GM23248 (cell line): Measurements from ENCODE around the gene KCNMA1. TPM values are rescaled to one million over a fixed set of nuclear protein-coding genes. Genes with fewer than 3 reads are reported as not detected.

ENCODE experiments used
- DNase-seq: peaks from one replicate; pipeline ENCODE4 v3.0.0-alpha.2; 2015
- H2AFZ ChIP-seq: fragments of 200-600 bp; sonication (generic); 2 replicates; pipeline ENCODE4 v1.6.1; 2016; ENCODE audit warnings: antibody characterized with exemption
- H3F3A ChIP-seq: fragments of 200-600 bp; sonication (generic); 2 replicates; pipeline ENCODE4 v1.6.1; 2016; ENCODE audit warnings: mild to moderate bottlenecking, antibody characterized with exemption, mixed run types; ENCODE audit not compliant: insufficient read depth
- H3K27ac ChIP-seq: fragments of 200-600 bp; sonication (generic); 2 replicates; pipeline ENCODE4 v1.5.1; 2016; ENCODE audit warnings: mild to moderate bottlenecking
- H3K27me3 ChIP-seq: fragments of 200-600 bp; sonication (generic); replicated peaks from 2 replicates; pipeline ENCODE4 v1.6.1; 2016; ENCODE audit warnings: mild to moderate bottlenecking; ENCODE audit not compliant: insufficient read depth
- H3K36me3 ChIP-seq: fragments of 200-600 bp; sonication (generic); 2 replicates; pipeline ENCODE4 v1.6.1; 2016; ENCODE audit warnings: low read depth, mild to moderate bottlenecking
- H3K4me1 ChIP-seq: fragments of 200-600 bp; sonication (generic); 2 replicates; pipeline ENCODE4 v1.6.1; 2016; ENCODE audit warnings: mild to moderate bottlenecking; ENCODE audit not compliant: insufficient read depth
- H3K4me2 ChIP-seq: fragments of 200-600 bp; sonication (generic); one replicate; pipeline ENCODE4 v1.6.1; 2016; ENCODE audit warnings: mild to moderate bottlenecking; ENCODE audit not compliant: unreplicated experiment
- H3K4me3 ChIP-seq: fragments of 200-600 bp; sonication (generic); 2 replicates; pipeline ENCODE4 v1.5.1; 2016; ENCODE audit warnings: mild to moderate bottlenecking
- H3K79me2 ChIP-seq: fragments of 200-600 bp; sonication (generic); 2 replicates; pipeline ENCODE4 v1.6.1; 2016; ENCODE audit warnings: mild to moderate bottlenecking; ENCODE audit not compliant: insufficient read depth
- H3K9ac ChIP-seq: fragments of 200-600 bp; sonication (generic); 2 replicates; pipeline ENCODE4 v1.6.1; 2016; ENCODE audit warnings: mild to moderate bottlenecking
- H3K9me2 ChIP-seq: fragments of 200-600 bp; sonication (generic); 2 replicates; pipeline ENCODE4 v1.6.1; 2016; ENCODE audit warnings: mixed run types, mild to moderate bottlenecking, moderate library complexity; ENCODE audit not compliant: insufficient read depth
- H3K9me3 ChIP-seq: fragments of 200-600 bp; sonication (generic); one replicate; pipeline ENCODE4 v1.6.1; 2017; ENCODE audit warnings: low read depth
- H4K20me1 ChIP-seq: fragments of 200-600 bp; sonication (generic); 2 replicates; pipeline ENCODE4 v1.6.0; 2016; ENCODE audit not compliant: insufficient read depth
- EZH2 ChIP-seq: fragments of 200-600 bp; sonication (generic); IDR thresholded peaks from 2 replicates; pipeline ENCODE4 v1.6.1; 2018; ENCODE audit warnings: antibody characterized with exemption, mild to moderate bottlenecking; ENCODE audit not compliant: insufficient read depth, poor library complexity, severe bottlenecking
- EZH2phosphoT487 ChIP-seq: fragments of 200-600 bp; sonication (generic); IDR thresholded peaks from 2 replicates; pipeline ENCODE4 v1.6.1; 2018; ENCODE audit warnings: antibody characterized with exemption, moderate library complexity, mild to moderate bottlenecking, low read depth; ENCODE audit not compliant: insufficient read depth
- WGBS, 2 experiments: methylation state at CpG; one replicate each; pipeline ENCODE4 v1.1.6; 2015 to 2017; ENCODE audit warnings: low lambda C conversion rate in 2 of 2, low coverage in 1 of 2; ENCODE audit errors: missing lambda C conversion rate in 2 of 2; 5-methylcytosine and 5-hydroxymethylcytosine counted together
- in situ Hi-C: fragments of 300-500 bp; cut with MboI; formaldehyde crosslinking; loops from 2 replicates; pipeline ENCODE4 v1.15.0; 2020
- polyA plus RNA-seq: library from polyadenylated mRNA; unstranded; fragments of >200 nt; fragmentation: Nextera tagmentation; extraction: Ambion mirVana; gene quantifications from 2 replicates; pipeline ENCODE4 v1.2.1, GENCODE V29; 2016
- total RNA-seq: library from RNA; depleted of rRNA; stranded (reverse); fragments of >200 nt; shearing (Covaris generic); gene quantifications from 2 replicates; pipeline ENCODE4 v1.2.3, GENCODE V29; 2014

The KCNMA1 gene
- total and polyA plus RNA-seq, 2 experiments from 2014 or later = 14.2 to 25.1 TPM

GRCh38 chr10:77506517-77507200 lies 130.9 kb downstream of the KCNMA1 start:
- no peaks in the 10 kb centered on the region for H3K27me3 ChIP-seq
- H3K9me3 ChIP-seq = no peaks in the 10 kb centered on the region
- no peak for DNase-seq
- peaks cover 68% of the 10 kb centered on the region for H3K4me1 ChIP-seq
- peak overlapping the region; percentile 42 for H3K9ac ChIP-seq
- H3K36me3 ChIP-seq = no peaks in the 10 kb centered on the region
- no peak for TF ChIP-seq EZH2phosphoT487
- no peak for TF ChIP-seq EZH2
- H3K4me3 ChIP-seq = peak overlapping the region; percentile 34
- H3F3A ChIP-seq = peaks cover 50% of the 10 kb centered on the region
- no peaks in the 10 kb centered on the region for H4K20me1 ChIP-seq
- peak overlapping the region; percentile 26; the same call in 1 of the 2 replicates for H2AFZ ChIP-seq
- H3K27ac ChIP-seq = peak overlapping the region; percentile 79
- H3K9me2 ChIP-seq = no peaks in the 10 kb centered on the region
- H3K79me2 ChIP-seq = peaks cover 15% of the 10 kb centered on the region; the same call in 1 of the 2 replicates
- H3K4me2 ChIP-seq = peak overlapping the region; percentile 78
- WGBS, 2 experiments = 38 to 87% methylated on average over 1 to 3 of the region's 3 CpGs
- in situ Hi-C loops = no loop called here

GRCh38 chr10:77505431-77506334 lies 131.9 kb downstream of the KCNMA1 start:
- Histone ChIP-seq H3K9me2 (no peaks in the 10 kb centered on the region), H3F3A (peaks cover 46% of the 10 kb centered on the region), H3K36me3 (no peaks in the 10 kb centered on the region), H3K4me1 (peaks cover 68% of the 10 kb centered on the region), H3K4me3 (peak overlapping the region; percentile 34), H3K27ac (peak overlapping the region; percentile 79), H3K27me3 (no peaks in the 10 kb centered on the region), H2AFZ (peak overlapping the region; percentile 26; the same call in 1 of the 2 replicates), H3K9ac (peak overlapping the region; percentile 42), H4K20me1 (no peaks in the 10 kb centered on the region), H3K79me2 (peaks cover 15% of the 10 kb centered on the region; the same call in 1 of the 2 replicates), H3K4me2 (peak overlapping the region; percentile 78), H3K9me3 (no peaks in the 10 kb centered on the region)
- no peak for TF ChIP-seq EZH2phosphoT487
- TF ChIP-seq EZH2 = no peak
- in situ Hi-C loops = no loop called here
- DNase-seq = peak; percentile 94
- 0 to 3% methylated on average over 2 of the region's 2 CpGs for WGBS, 2 experiments

- DNase-seq = peak; percentile 72
- H3K9me3 ChIP-seq = no peaks in the 10 kb centered on the region
- peak overlapping the region; percentile 73 for H3K4me2 ChIP-seq
- peaks cover 50% of the 10 kb centered on the region for H3F3A ChIP-seq
- WGBS, 2 experiments = 19 to 20% methylated on average over 4 of the region's 4 CpGs
- H3K36me3 ChIP-seq = no peaks in the 10 kb centered on the region
- H3K79me2 ChIP-seq = peaks cover 12% of the 10 kb centered on the region; the same call in 1 of the 2 replicates
- peak overlapping the region; percentile 34 for H3K4me3 ChIP-seq
- H3K9me2 ChIP-seq = no peaks in the 10 kb centered on the region
- in situ Hi-C loops = no loop called here
- H3K9ac ChIP-seq = peak overlapping the region; percentile 29; the same call in 1 of the 2 replicates
- peak overlapping the region; percentile 79 for H3K27ac ChIP-seq
- no peaks in the 10 kb centered on the region for H3K27me3 ChIP-seq
- H2AFZ ChIP-seq = no peak overlapping the region
- no peaks in the 10 kb centered on the region for H4K20me1 ChIP-seq
- H3K4me1 ChIP-seq = peaks cover 65% of the 10 kb centered on the region
- TF ChIP-seq EZH2phosphoT487 (no peak), EZH2 (no peak)
These were observed 132.7 kb downstream of the KCNMA1 start for GRCh38 chr10:77504873-77505257.

GRCh38 chr10:77504196-77504872 lies 133.3 kb downstream of the KCNMA1 start:
- Histone ChIP-seq H3K4me1 (peaks cover 65% of the 10 kb centered on the region), H3K27me3 (no peaks in the 10 kb centered on the region), H3F3A (peaks cover 50% of the 10 kb centered on the region), H3K9me3 (no peaks in the 10 kb centered on the region), H3K9me2 (no peaks in the 10 kb centered on the region), H2AFZ (no peak overlapping the region), H3K36me3 (no peaks in the 10 kb centered on the region), H4K20me1 (no peaks in the 10 kb centered on the region), H3K79me2 (peaks cover 8% of the 10 kb centered on the region; the same call in 1 of the 2 replicates), H3K27ac (peak overlapping the region; percentile 79), H3K4me3 (peak overlapping the region; percentile 34; the same call in 1 of the 2 replicates), H3K4me2 (peak overlapping the region; percentile 73), H3K9ac (no peak overlapping the region; the same call in 1 of the 2 replicates)
- peak; percentile 64 for DNase-seq
- in situ Hi-C loops = no loop called here
- TF ChIP-seq EZH2phosphoT487 = no peak
- no peak for TF ChIP-seq EZH2
- 94% methylated on average over 2 of the region's 2 CpGs for WGBS, 2 experiments
